Measurements from ENCODE around the gene PLBD2. TPM values are rescaled to one million over a fixed set of nuclear protein-coding genes. Genes with fewer than 3 reads are reported as not detected.

PLBD2 gene
- total RNA-seq, 1 experiment from 2014 or later = 36.8 TPM

DNA sequence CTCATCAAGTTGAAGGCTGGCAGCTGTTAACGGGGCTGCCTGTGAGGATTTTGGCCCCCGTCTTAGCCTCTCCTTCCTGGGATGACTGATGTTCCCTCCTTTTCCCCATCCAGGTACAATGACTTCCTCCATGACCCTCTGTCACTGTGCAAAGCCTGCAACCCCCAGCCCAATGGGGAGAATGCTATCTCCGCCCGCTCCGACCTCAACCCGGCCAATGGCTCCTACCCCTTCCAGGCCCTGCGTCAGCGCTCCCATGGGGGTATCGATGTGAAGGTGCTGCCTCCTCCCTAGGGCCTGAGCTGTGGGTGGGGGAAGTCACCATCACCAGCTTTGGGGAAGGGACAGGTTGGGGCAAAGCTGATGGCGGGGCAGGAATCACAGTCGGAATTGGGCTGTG is 29.2 kb downstream of the PLBD2 start:
- H3K4me1 ChIP-seq (ENCODE audit: insufficient read depth, low read length, poor library complexity, severe bottlenecking) = no peaks in the 10 kb centered on the region
- POLR2A ChIA-PET (ENCODE audit: low non-redundant PET) = no interaction called here
- CTCF ChIA-PET = no interaction called here
- TF ChIP-seq EZH2 (IDR thresholded peaks at IDR 0.05; ENCODE audit: borderline replicate concordance, low read depth, low read length, poor library complexity, severe bottlenecking) = no peak
- TF ChIP-seq CTCF (conservative IDR thresholded peaks at IDR 0.05; ENCODE audit: low read depth, low read length) = no peak
- H3K27me3 ChIP-seq (replicated peaks; ENCODE audit: insufficient read depth, low read depth, low read length, poor library complexity) = no peaks in the 10 kb centered on the region
- BruUV-seq (replicated peaks) = no TSS peak
- no peak overlapping the region for H3K4me3 ChIP-seq (ENCODE audit: low read depth, low read length, poor library complexity, severe bottlenecking)
- H3K36me3 ChIP-seq (ENCODE audit: insufficient read depth, low read length, poor library complexity, severe bottlenecking) = peaks cover 9% of the 10 kb centered on the region
- H3K9me3 ChIP-seq (ENCODE audit: low read depth, low read length, poor library complexity, severe bottlenecking) = no peaks in the 10 kb centered on the region
- no peak overlapping the region for H3K27ac ChIP-seq (ENCODE audit: low read depth, low read length, poor library complexity, severe bottlenecking)
- intact Hi-C loops (cut with micrococcal nuclease; ENCODE audit: unreplicated experiment) = loop anchor here (10.0 kb wide), 1 partner anchor 73 kb away; no protein-coding TSS in a partner anchor
- DNase-seq (ENCODE audit: low spot score) = no peak

GRCh38 chr12:113388351-113388750 is 30.0 kb downstream of the PLBD2 start:
- intact Hi-C loops (cut with micrococcal nuclease; ENCODE audit: unreplicated experiment) = loop anchor here (10.0 kb wide), 1 partner anchor 74 kb away; no protein-coding TSS in a partner anchor
- CTCF ChIA-PET = no interaction called here
- no peaks in the 10 kb centered on the region for H3K9me3 ChIP-seq (ENCODE audit: low read depth, low read length, poor library complexity, severe bottlenecking)
- peaks cover 9% of the 10 kb centered on the region for H3K36me3 ChIP-seq (ENCODE audit: insufficient read depth, low read length, poor library complexity, severe bottlenecking)
- TF ChIP-seq CTCF (conservative IDR thresholded peaks at IDR 0.05; ENCODE audit: low read depth, low read length) (no peak), EZH2 (IDR thresholded peaks at IDR 0.05; ENCODE audit: borderline replicate concordance, low read depth, low read length, poor library complexity, severe bottlenecking) (no peak)
- no peaks in the 10 kb centered on the region for H3K27me3 ChIP-seq (replicated peaks; ENCODE audit: insufficient read depth, low read depth, low read length, poor library complexity)
- POLR2A ChIA-PET (ENCODE audit: low non-redundant PET) = no interaction called here
- no peak for DNase-seq (ENCODE audit: low spot score)
- H3K4me1 ChIP-seq (ENCODE audit: insufficient read depth, low read length, poor library complexity, severe bottlenecking) = no peaks in the 10 kb centered on the region
- BruUV-seq (replicated peaks) = no TSS peak
- no peak overlapping the region for H3K27ac ChIP-seq (ENCODE audit: low read depth, low read length, poor library complexity, severe bottlenecking)
- H3K4me3 ChIP-seq (ENCODE audit: low read depth, low read length, poor library complexity, severe bottlenecking) = no peak overlapping the region

- ChIA-PET CTCF (no interaction called here), POLR2A (ENCODE audit: low non-redundant PET) (no interaction called here)
- H3K9me3 ChIP-seq (ENCODE audit: low read depth, low read length, poor library complexity, severe bottlenecking) = no peaks in the 10 kb centered on the region
- BruUV-seq (replicated peaks) = no TSS peak
- H3K4me3 ChIP-seq (ENCODE audit: low read depth, low read length, poor library complexity, severe bottlenecking) = no peak overlapping the region
- no peak for DNase-seq (ENCODE audit: low spot score)
- H3K27ac ChIP-seq (ENCODE audit: low read depth, low read length, poor library complexity, severe bottlenecking) = no peak overlapping the region
- peaks cover 4% of the 10 kb centered on the region for H3K36me3 ChIP-seq (ENCODE audit: insufficient read depth, low read length, poor library complexity, severe bottlenecking)
- intact Hi-C loops (cut with micrococcal nuclease; ENCODE audit: unreplicated experiment) = no loop called here
- no peak for TF ChIP-seq CTCF (conservative IDR thresholded peaks at IDR 0.05; ENCODE audit: low read depth, low read length)
- TF ChIP-seq EZH2 (IDR thresholded peaks at IDR 0.05; ENCODE audit: borderline replicate concordance, low read depth, low read length, poor library complexity, severe bottlenecking) = no peak
- H3K4me1 ChIP-seq (ENCODE audit: insufficient read depth, low read length, poor library complexity, severe bottlenecking) = no peaks in the 10 kb centered on the region
- H3K27me3 ChIP-seq (replicated peaks; ENCODE audit: insufficient read depth, low read depth, low read length, poor library complexity) = no peaks in the 10 kb centered on the region
Observed at GRCh38 chr12:113390064-113391043, 32.0 kb downstream of the PLBD2 start.

Data from A673 (cell line).